Measurements from ENCODE around the gene CAVIN1. TPM values are rescaled to one million over a fixed set of nuclear protein-coding genes. Genes with fewer than 3 reads are reported as not detected.

CAVIN1 gene
- polyA plus RNA-seq, 3 donors: 0.01 TPM; not detected in 2

DNA sequence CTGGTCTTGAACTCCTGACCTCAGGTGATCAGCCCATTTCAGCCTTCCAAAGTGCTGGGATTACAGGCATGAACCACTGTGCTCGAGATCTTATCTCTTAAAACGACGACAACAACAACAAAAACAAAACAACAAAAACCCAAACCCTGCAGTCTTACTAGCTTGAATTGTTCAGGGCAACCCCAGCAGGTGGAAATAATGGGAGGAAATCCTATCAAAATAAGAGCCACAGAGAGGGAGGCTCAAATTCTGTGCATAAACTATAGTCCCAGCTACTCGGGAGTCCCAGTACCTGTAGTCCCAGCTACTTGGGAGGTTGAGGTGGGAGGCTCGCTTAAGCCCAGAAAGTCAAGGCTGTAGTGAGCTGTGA, 19.1 kb upstream of the CAVIN1 start:
- Histone ChIP-seq H3K9me3 (replicated peaks in 1 of 2; ENCODE audit: control insufficient read depth in 1 of 2, insufficient read depth in 1 of 2, low read length in 2 of 2) (no peaks in the 10 kb centered on the region), H4K20me1 (ENCODE audit: insufficient read depth, low read length) (no peaks in the 10 kb centered on the region), H3K4me1 (ENCODE audit: control insufficient read depth in 1 of 2, insufficient read depth in 2 of 2, low read length in 2 of 2) (peaks cover 11 to 17% of the 10 kb centered on the region in 2 donors), H3K27ac (ENCODE audit: low read depth in 1 of 2, low read length in 2 of 2) (no peak overlapping the region), H3K4me2 (replicated peaks; ENCODE audit: extremely low read depth, low read length, poor library complexity, severe bottlenecking) (no peak overlapping the region), H3K79me2 (ENCODE audit: insufficient read depth, low read length) (no peaks in the 10 kb centered on the region), H3K27me3 (ENCODE audit: control insufficient read depth in 2 of 2, insufficient read depth in 2 of 2, low read length in 2 of 2) (no peaks in the 10 kb centered on the region), H3K9ac (ENCODE audit: insufficient read depth, low read length, poor library complexity, severe bottlenecking) (no peak overlapping the region), H3K36me3 (replicated peaks in 1 of 2; ENCODE audit: control insufficient read depth in 1 of 2, insufficient read depth in 2 of 2, low read length in 2 of 2) (no peaks in the 10 kb centered on the region), H2AFZ (ENCODE audit: insufficient read depth, low read depth, low read length, poor library complexity, severe bottlenecking) (no peak overlapping the region), H3K4me3 (replicated peaks in 1 of 3; ENCODE audit: low read depth in 2 of 3, low read length in 3 of 3) (no peak overlapping the region)
- no peak for DNase-seq
- Mint-ChIP-seq H3K36me3 (no peaks in the 10 kb centered on the region), H3K27ac (no peak overlapping the region), H3K4me1 (peaks cover 18% of the 10 kb centered on the region), H3K4me3 (no peak overlapping the region), H3K9me3 (no peaks in the 10 kb centered on the region), H3K27me3 (ENCODE audit: low read depth in 3 of 3) (peaks cover 0 to 7% (median 5%) of the 10 kb centered on the region in 3 donors)
- 95% methylated on average over 2 of the region's 5 CpGs for WGBS (ENCODE audit: insufficient coverage)
- TF ChIP-seq, protein P1, sequence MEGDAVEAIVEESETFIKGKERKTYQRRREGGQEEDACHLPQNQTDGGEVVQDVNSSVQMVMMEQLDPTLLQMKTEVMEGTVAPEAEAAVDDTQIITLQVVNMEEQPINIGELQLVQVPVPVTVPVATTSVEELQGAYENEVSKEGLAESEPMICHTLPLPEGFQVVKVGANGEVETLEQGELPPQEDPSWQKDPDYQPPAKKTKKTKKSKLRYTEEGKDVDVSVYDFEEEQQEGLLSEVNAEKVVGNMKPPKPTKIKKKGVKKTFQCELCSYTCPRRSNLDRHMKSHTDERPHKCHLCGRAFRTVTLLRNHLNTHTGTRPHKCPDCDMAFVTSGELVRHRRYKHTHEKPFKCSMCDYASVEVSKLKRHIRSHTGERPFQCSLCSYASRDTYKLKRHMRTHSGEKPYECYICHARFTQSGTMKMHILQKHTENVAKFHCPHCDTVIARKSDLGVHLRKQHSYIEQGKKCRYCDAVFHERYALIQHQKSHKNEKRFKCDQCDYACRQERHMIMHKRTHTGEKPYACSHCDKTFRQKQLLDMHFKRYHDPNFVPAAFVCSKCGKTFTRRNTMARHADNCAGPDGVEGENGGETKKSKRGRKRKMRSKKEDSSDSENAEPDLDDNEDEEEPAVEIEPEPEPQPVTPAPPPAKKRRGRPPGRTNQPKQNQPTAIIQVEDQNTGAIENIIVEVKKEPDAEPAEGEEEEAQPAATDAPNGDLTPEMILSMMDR (IDR thresholded peaks at IDR 0.05): no peak
- intact Hi-C loops (cut with micrococcal nuclease): no loop called here

- H3K9me3 ChIP-seq (replicated peaks in 1 of 2; ENCODE audit: control insufficient read depth in 1 of 2, insufficient read depth in 1 of 2, low read length in 2 of 2): no peaks in the 10 kb centered on the region
- no peaks in the 10 kb centered on the region for H3K79me2 ChIP-seq (ENCODE audit: insufficient read depth, low read length)
- H4K20me1 ChIP-seq (ENCODE audit: insufficient read depth, low read length): no peaks in the 10 kb centered on the region
- TF ChIP-seq, protein P1 (IDR thresholded peaks at IDR 0.05): no peak
- Mint-ChIP-seq H3K4me3 (peak overlapping the region in 1 of 2 donors; percentile 3), H3K36me3 (no peaks in the 10 kb centered on the region), H3K4me1 (peaks cover 18% of the 10 kb centered on the region), H3K27me3 (ENCODE audit: low read depth in 3 of 3) (peaks cover 1 to 7% (median 6%) of the 10 kb centered on the region in 3 donors), H3K9me3 (no peaks in the 10 kb centered on the region), H3K27ac (peak overlapping the region in 2 of 7 donors; percentile 7 to 9)
- peak overlapping the region; percentile 20 for H3K4me2 ChIP-seq (replicated peaks; ENCODE audit: extremely low read depth, low read length, poor library complexity, severe bottlenecking)
- H3K9ac ChIP-seq (ENCODE audit: insufficient read depth, low read length, poor library complexity, severe bottlenecking): no peak overlapping the region
- H3K4me1 ChIP-seq (ENCODE audit: control insufficient read depth in 1 of 2, insufficient read depth in 2 of 2, low read length in 2 of 2): peaks cover 11 to 17% of the 10 kb centered on the region in 2 donors
- H3K4me3 ChIP-seq (replicated peaks in 1 of 3; ENCODE audit: low read depth in 2 of 3, low read length in 3 of 3): no peak overlapping the region
- WGBS (ENCODE audit: insufficient coverage): 93% methylated on average over 3 of the region's 7 CpGs
- no peaks in the 10 kb centered on the region for H3K27me3 ChIP-seq (ENCODE audit: control insufficient read depth in 2 of 2, insufficient read depth in 2 of 2, low read length in 2 of 2)
- intact Hi-C loops (cut with micrococcal nuclease): no loop called here
- no peak overlapping the region for H3K27ac ChIP-seq (ENCODE audit: low read depth in 1 of 2, low read length in 2 of 2)
- H2AFZ ChIP-seq (ENCODE audit: insufficient read depth, low read depth, low read length, poor library complexity, severe bottlenecking): no peak overlapping the region
- DNase-seq: peak in 1 of 3 donors; percentile 22
- H3K36me3 ChIP-seq (replicated peaks in 1 of 2; ENCODE audit: control insufficient read depth in 1 of 2, insufficient read depth in 2 of 2, low read length in 2 of 2): no peaks in the 10 kb centered on the region
Measured at GRCh38 chr17:42441371-42442195, 18.5 kb upstream of the CAVIN1 start.
